Endothelial cell of umbilical vein (primary cell): ENCODE measurements around the gene IQGAP2. TPM values are rescaled to one million over a fixed set of nuclear protein-coding genes. Genes with fewer than 3 reads are reported as not detected.

Experiments used
- BruUV-seq: library from RNA; stranded (reverse); fragments of 400-500 nt; replicated peaks from 2 replicates; lab custom pipeline; 2021; lab: Mats Ljungman, UMichigan
- CTCF ChIA-PET: fragments of 300-600, 350-600 bp; sonication (Branson Sonifier 250); formaldehyde crosslinking; loops from one replicate; lab custom pipeline; 2021; ENCODE audit warnings: antibody characterized with exemption, inconsistent platforms; lab: Charles Lee
- POLR2A ChIA-PET: fragments of 300-600, 350-600 bp; sonication (Branson Sonifier 250); formaldehyde crosslinking; loops from one replicate; lab custom pipeline; 2021; ENCODE audit warnings: antibody characterized with exemption, inconsistent platforms; lab: Charles Lee
- DNase-seq: peaks from one replicate; pipeline ENCODE4 v3.0.0-alpha.2; 2011; ENCODE audit warnings: low read depth, low spot score
- FAIRE-seq: peaks from 2 replicates; lab custom pipeline; 2011; peaks lifted over from hg19 to GRCh38; lab: Jason Lieb, UNC
- H2AFZ ChIP-seq: 2 replicates; pipeline ENCODE4 v1.6.0; 2012; ENCODE audit warnings: low read depth, low read length, control low read depth, inconsistent platforms
- H3K27ac ChIP-seq: 2 replicates; pipeline ENCODE4 v1.5.1; 2011; ENCODE audit warnings: low read depth, mild to moderate bottlenecking, control low read depth, low read length, moderate library complexity; ENCODE audit not compliant: insufficient read depth
- H3K27me3 ChIP-seq, 2 experiments: 2 replicates each; pipeline versions ENCODE4 v1.6.0 to v1.6.1; 2011; ENCODE audit warnings: low read length in 2 of 2, mixed read lengths in 1 of 2; ENCODE audit not compliant: control insufficient read depth in 2 of 2, insufficient read depth in 2 of 2
- H3K36me3 ChIP-seq, 2 experiments: 2 replicates in 1 of 2; 3 replicates in 1 of 2; pipeline ENCODE4 v1.5.1; 2011; ENCODE audit warnings: low read length in 2 of 2, mild to moderate bottlenecking in 1 of 2, moderate library complexity in 1 of 2; ENCODE audit not compliant: control insufficient read depth in 2 of 2, insufficient read depth in 2 of 2; ENCODE audit errors: extremely low read depth in 1 of 2
- H3K4me1 ChIP-seq: 3 replicates; pipeline ENCODE4 v1.5.1; 2011; ENCODE audit warnings: mild to moderate bottlenecking, low read length; ENCODE audit not compliant: control insufficient read depth, insufficient read depth; ENCODE audit errors: extremely low read depth
- H3K4me2 ChIP-seq: 2 replicates; pipeline ENCODE4 v1.6.1; 2011; ENCODE audit warnings: low read length, control low read depth, mixed read lengths; ENCODE audit not compliant: insufficient read depth
- H3K4me3 ChIP-seq, 3 experiments: fragments of 200-600 bp in 1 of 3; sonication (generic), shearing (Covaris generic) in 1 of 3; replicated peaks in 1 of 3; 2 replicates each; pipeline ENCODE4 v1.5.1; 2011 to 2016; ENCODE audit warnings: control low read depth in 3 of 3, low read length in 3 of 3, mild to moderate bottlenecking in 2 of 3, inconsistent platforms in 1 of 3, low read depth in 1 of 3, moderate library complexity in 1 of 3; ENCODE audit not compliant: insufficient read depth in 1 of 3
- H3K79me2 ChIP-seq: 2 replicates; pipeline ENCODE4 v1.6.0; 2012; ENCODE audit warnings: low read length, inconsistent platforms; ENCODE audit not compliant: control insufficient read depth, insufficient read depth
- H3K9ac ChIP-seq: replicated peaks from 2 replicates; pipeline ENCODE3; 2011; ENCODE audit warnings: low read length, control low read depth; ENCODE audit not compliant: insufficient read depth; ENCODE audit errors: extremely low read depth
- H3K9me1 ChIP-seq: replicated peaks from 3 replicates; pipeline ENCODE4 v1.6.0; 2011; ENCODE audit warnings: mild to moderate bottlenecking, low read length; ENCODE audit not compliant: control insufficient read depth, insufficient read depth; ENCODE audit errors: extremely low read depth
- H3K9me3 ChIP-seq: replicated peaks from 2 replicates; pipeline ENCODE4 v1.5.1; 2012; ENCODE audit warnings: low read length, inconsistent platforms; ENCODE audit not compliant: control insufficient read depth, insufficient read depth
- H4K20me1 ChIP-seq: replicated peaks from 2 replicates; pipeline ENCODE3; 2011; ENCODE audit warnings: mild to moderate bottlenecking, low read length; ENCODE audit not compliant: control insufficient read depth, insufficient read depth; ENCODE audit errors: extremely low read depth
- CTCF ChIP-seq, 2 donors: IDR thresholded peaks; 1 replicate in 1 of 2; 2 replicates in 1 of 2; pipeline ENCODE4 v1.5.1; 2011; ENCODE audit warnings: low read length in 2 of 2, mild to moderate bottlenecking in 2 of 2, moderate library complexity in 2 of 2, control low read depth in 1 of 2, inconsistent platforms in 1 of 2, low read depth in 1 of 2; ENCODE audit not compliant: insufficient read depth in 1 of 2; ENCODE audit errors: extremely low read depth in 1 of 2
- EZH2 ChIP-seq: IDR thresholded peaks from 2 replicates; pipeline ENCODE4 v1.6.1; 2012; ENCODE audit warnings: borderline replicate concordance, low read depth, mild to moderate bottlenecking, moderate library complexity, low read length, inconsistent platforms; ENCODE audit not compliant: severe bottlenecking
- FOS ChIP-seq: IDR thresholded peaks from 2 replicates; pipeline ENCODE4 v1.6.1; 2011; ENCODE audit warnings: mild to moderate bottlenecking, low read length, moderate library complexity, borderline replicate concordance; ENCODE audit not compliant: insufficient read depth
- GATA2 ChIP-seq: IDR thresholded peaks from 2 replicates; pipeline ENCODE4 v1.7.0; 2011; ENCODE audit warnings: low read depth, mild to moderate bottlenecking, moderate library complexity, mixed read lengths, low read length; ENCODE audit not compliant: insufficient read length, insufficient read depth
- JUN ChIP-seq: IDR thresholded peaks from 2 replicates; pipeline ENCODE4 v1.6.1; 2011; ENCODE audit warnings: borderline replicate concordance, low read depth; ENCODE audit not compliant: insufficient read length, insufficient read depth
- MAX ChIP-seq: IDR thresholded peaks from 2 replicates; pipeline ENCODE4 v1.6.1; 2011; ENCODE audit not compliant: insufficient read depth, insufficient read length
- MYC ChIP-seq: IDR thresholded peaks from one replicate; pipeline ENCODE4 v1.6.1; 2011; ENCODE audit warnings: mild to moderate bottlenecking, low read depth, low read length
- POLR2A ChIP-seq: IDR thresholded peaks from 2 replicates; pipeline ENCODE4 v1.6.1; 2012; ENCODE audit warnings: low read depth, mild to moderate bottlenecking, control low read depth, low read length
- POLR2AphosphoS5 ChIP-seq: IDR thresholded peaks from 2 replicates; pipeline ENCODE4 v1.6.1; 2012; ENCODE audit warnings: low read depth, mild to moderate bottlenecking, control low read depth, low read length, moderate library complexity; ENCODE audit not compliant: insufficient read depth
- dilution Hi-C: fragments of 300-500 bp; cut with MboI; formaldehyde crosslinking; loops from one replicate; pipeline ENCODE4 v1.15.0; 2019; ENCODE audit warnings: low sequenced_read_pairs; ENCODE audit not compliant: extremely low pct_ligation_motif_present
- intact Hi-C: fragments of 100-400 bp; cut with micrococcal nuclease; formaldehyde crosslinking; loops from one replicate; pipeline ENCODE4 v1.10.0; 2022
- polyA plus RNA-seq, 4 experiments: library from polyadenylated mRNA; depleted of rRNA in 3 of 4; stranded (reverse) in 3 of 4; unstranded in 1 of 4; fragments of >200 nt; gene quantifications; 2 replicates each; pipeline versions ENCODE4 v1.2.1 to v1.2.3, GENCODE V29; 2011 to 2012; ENCODE audit warnings: missing spikeins in 1 of 4
- total RNA-seq: library from RNA; stranded (reverse); gene quantifications from 2 replicates; pipeline ENCODE4 v1.2.3, GENCODE V29; 2021

IQGAP2 gene
- total and polyA plus RNA-seq, 2 donors (not counting 3 experiments of a cell fraction or from before 2014, with no cell fraction given), result 4.5 to 4.7 TPM

DNA sequence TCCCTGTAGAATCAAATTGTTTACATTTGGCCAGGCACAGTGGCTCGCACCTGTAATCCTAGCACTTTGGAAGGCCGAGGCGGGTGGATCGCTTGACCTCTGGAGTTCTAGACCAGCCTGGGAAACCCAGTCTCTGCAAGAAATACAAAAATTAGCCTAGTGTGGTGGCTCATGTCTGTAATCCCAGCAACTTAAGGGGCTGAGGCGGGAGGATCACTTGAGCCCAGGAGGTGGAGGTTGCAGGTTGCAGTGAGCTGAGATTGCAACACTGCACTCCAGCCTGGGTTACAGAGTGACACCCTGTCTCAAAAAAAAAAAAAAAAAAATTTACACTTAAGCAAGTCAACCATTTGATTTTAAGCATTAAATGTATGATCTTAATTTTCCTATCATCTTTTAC lies 17.5 kb upstream of the IQGAP2 start:
- Histone ChIP-seq H4K20me1 (no peaks in the 10 kb centered on the region), H3K9me1 (no peaks in the 10 kb centered on the region), H3K4me3 (no peak overlapping the region), H3K4me1 (no peaks in the 10 kb centered on the region), H3K9me3 (no peaks in the 10 kb centered on the region), H3K9ac (no peak overlapping the region), H3K4me2 (no peak overlapping the region), H3K79me2 (no peaks in the 10 kb centered on the region), H2AFZ (no peak overlapping the region), H3K36me3 (no peaks in the 10 kb centered on the region), H3K27ac (no peak overlapping the region), H3K27me3 (no peaks in the 10 kb centered on the region)
- FAIRE-seq, result no peak
- DNase-seq, result no peak
- BruUV-seq, result no TSS peak
- TF ChIP-seq MAX (no peak), POLR2AphosphoS5 (no peak), FOS (no peak), CTCF (IDR thresholded peaks at IDR 0.05; ENCODE audit: extremely low read depth in 1 of 2, insufficient read depth in 1 of 2, low read depth in 1 of 2, low read length in 2 of 2) (no peak), POLR2A (no peak), JUN (no peak), GATA2 (no peak), EZH2 (no peak), MYC (no peak)
- POLR2A ChIA-PET, result no interaction called here
- intact Hi-C loops (no loop called here), dilution Hi-C loops (no loop called here)
- CTCF ChIA-PET, result no interaction called here
